Kidney capillary endothelial cell (primary cell): Measurements from ENCODE around the gene ZGPAT.
"Not testable (repeated sequence)": the region's sequence is repeated elsewhere in the genome, so short reads cannot be mapped to it uniquely, and the experiment has no call there.

Experiments
- DNase-seq: peaks from one replicate; pipeline ENCODE4 v3.0.0-alpha.2; 2018; ENCODE audit warnings: low spot score

The ZGPAT gene

GRCh38 chr20:63767456-63767855 lies 59.6 kb downstream of the ZGPAT start:
- DNase-seq: no peak

- no peak for DNase-seq
Observed at GRCh38 chr20:63767886-63768285, 60.0 kb downstream of the ZGPAT start.

- no peak for DNase-seq
Observed at GRCh38 chr20:63768591-63769515, 61.0 kb downstream of the ZGPAT start.

- DNase-seq: no peak
Observed at GRCh38 chr20:63769891-63770474, 62.1 kb downstream of the ZGPAT start.

GRCh38 chr20:63771046-63771707 lies 63.3 kb downstream of the ZGPAT start:
- DNase-seq: no peak

GRCh38 chr20:63772781-63773518 lies 65.1 kb downstream of the ZGPAT start:
- no peak for DNase-seq

- no peak for DNase-seq
Observed at GRCh38 chr20:63773571-63774241, 65.9 kb downstream of the ZGPAT start.

- DNase-seq: peak; percentile 22
Observed at GRCh38 chr20:63774306-63774705, 66.5 kb downstream of the ZGPAT start.

- DNase-seq: peak; percentile 46
Observed at GRCh38 chr20:63775096-63775978, 67.5 kb downstream of the ZGPAT start.

GRCh38 chr20:63776875-63777274 lies 69.0 kb downstream of the ZGPAT start:
- DNase-seq: not testable (repeated sequence)

- DNase-seq: no peak
Observed at GRCh38 chr20:63777614-63778013, 69.8 kb downstream of the ZGPAT start.

- DNase-seq: peak; percentile 92
Observed at GRCh38 chr20:63778034-63778752, 70.4 kb downstream of the ZGPAT start.

- no peak for DNase-seq
Observed at GRCh38 chr20:63778857-63779256, 71.0 kb downstream of the ZGPAT start.

- DNase-seq: no peak
Observed at GRCh38 chr20:63781181-63781580, 73.3 kb downstream of the ZGPAT start.

- no peak for DNase-seq
Observed at GRCh38 chr20:63782051-63782471, 74.2 kb downstream of the ZGPAT start.

- DNase-seq: no peak
Observed at GRCh38 chr20:63782521-63782971, 74.7 kb downstream of the ZGPAT start.

- no peak for DNase-seq
Observed at GRCh38 chr20:63783970-63784369, 76.1 kb downstream of the ZGPAT start.

- DNase-seq: no peak
Observed at GRCh38 chr20:63785691-63786131, 77.9 kb downstream of the ZGPAT start.
